Kidney capillary endothelial cell (primary cell): ENCODE results near the gene CDH23.
A peak's percentile ranks its signal among the peaks of the same experiment; 100 is the strongest.
"Not testable (repeated sequence)": the region's sequence is repeated elsewhere in the genome, so short reads cannot be mapped to it uniquely, and the experiment has no call there.

Experiments
- DNase-seq: peaks from one replicate; pipeline ENCODE4 v3.0.0-alpha.2; 2018; ENCODE audit warnings: low spot score

CDH23 gene

GRCh38 chr10:71837098-71837827, 440.5 kb downstream of the CDH23 start:
- DNase-seq, result no peak

GRCh38 chr10:71838264-71839211, 441.8 kb downstream of the CDH23 start:
- DNase-seq, result no peak

- peak; percentile 64 for DNase-seq
These were observed 443.6 kb downstream of the CDH23 start for GRCh38 chr10:71840177-71840957.

- DNase-seq, result no peak
These were observed 444.2 kb downstream of the CDH23 start for GRCh38 chr10:71840958-71841335.

- no peak for DNase-seq
These were observed 445.7 kb downstream of the CDH23 start for GRCh38 chr10:71842422-71842821.

GRCh38 chr10:71842856-71843686, 446.4 kb downstream of the CDH23 start:
- no peak for DNase-seq

- DNase-seq, result no peak
These were observed 447.4 kb downstream of the CDH23 start for GRCh38 chr10:71844084-71844483.

GRCh38 chr10:71844695-71845094, 448.0 kb downstream of the CDH23 start:
- no peak for DNase-seq

- DNase-seq, result no peak
These were observed 449.0 kb downstream of the CDH23 start for GRCh38 chr10:71845410-71846405.

GRCh38 chr10:71846816-71847215, 450.1 kb downstream of the CDH23 start:
- no peak for DNase-seq

- DNase-seq, result no peak
These were observed 450.7 kb downstream of the CDH23 start for GRCh38 chr10:71847418-71847817.

GRCh38 chr10:71848325-71849275, 451.9 kb downstream of the CDH23 start:
- DNase-seq, result peak; percentile 64

- no peak for DNase-seq
These were observed 452.8 kb downstream of the CDH23 start for GRCh38 chr10:71849461-71849908.

- DNase-seq, result no peak
These were observed 453.5 kb downstream of the CDH23 start for GRCh38 chr10:71850021-71850742.

GRCh38 chr10:71850743-71851464, 454.2 kb downstream of the CDH23 start, which contains the start of gene PSAP:
Gene PSAP, minus strand, starts transcription at chr10:71851251. Its CDS starts 30 bp downstream, at chr10:71851221.
- DNase-seq, result peak; percentile 99

- not testable (repeated sequence) for DNase-seq
These were observed 454.9 kb downstream of the CDH23 start for GRCh38 chr10:71851465-71852095.
